ENCODE results near the gene MRPL36. TPM values are rescaled to one million over a fixed set of nuclear protein-coding genes. Genes with fewer than 3 reads are reported as not detected.

Gene MRPL36
- total and polyA plus RNA-seq, 8 donors, result 20.7 to 38.4 (median 29.0) TPM

GRCh38 chr5:1765141-1765879 is 34.3 kb downstream of the MRPL36 start:
- H3K4me1 ChIP-seq, result no peaks in the 10 kb centered on the region
- no peak for TF ChIP-seq CTCF (IDR thresholded peaks at IDR 0.05)
- intact Hi-C loops (cut with DNase I), result loop anchor here in 1 of 2 donors (10.0 kb wide), 1 partner anchor 259 kb away; no protein-coding TSS in a partner anchor
- peaks cover 0 to 87% of the 10 kb centered on the region in 2 donors for H3K27me3 ChIP-seq
- H3K4me3 ChIP-seq, result no peak overlapping the region
- no peaks in the 10 kb centered on the region for H3K9me3 ChIP-seq
- no peak overlapping the region for H3K27ac ChIP-seq
- peak in 2 of 4 donors; percentile 28 to 42 for DNase-seq
- no peak for ATAC-seq
- H3K36me3 ChIP-seq, result no peaks in the 10 kb centered on the region

- Histone ChIP-seq H3K27ac (no peak overlapping the region), H3K4me1 (no peaks in the 10 kb centered on the region), H3K9me3 (no peaks in the 10 kb centered on the region), H3K36me3 (no peaks in the 10 kb centered on the region), H3K4me3 (no peak overlapping the region), H3K27me3 (peaks cover 0 to 82% of the 10 kb centered on the region in 2 donors)
- ATAC-seq (no peak), DNase-seq (peak in 1 of 4 donors; percentile 50)
- no peak for TF ChIP-seq CTCF (IDR thresholded peaks at IDR 0.05)
- intact Hi-C loops (cut with DNase I), result loop anchor here in 1 of 2 donors (10.0 kb wide), 1 partner anchor 260 kb away; no protein-coding TSS in a partner anchor
Observed at GRCh38 chr5:1764606-1764960, 35.1 kb downstream of the MRPL36 start.

- no peak for TF ChIP-seq CTCF (IDR thresholded peaks at IDR 0.05)
- Histone ChIP-seq H3K27ac (no peak overlapping the region), H3K9me3 (no peaks in the 10 kb centered on the region), H3K36me3 (no peaks in the 10 kb centered on the region), H3K27me3 (peaks cover 0 to 77% of the 10 kb centered on the region in 2 donors), H3K4me1 (no peaks in the 10 kb centered on the region), H3K4me3 (no peak overlapping the region)
- intact Hi-C loops (cut with DNase I), result loop anchor here in 1 of 2 donors (10.0 kb wide), 1 partner anchor 261 kb away; no protein-coding TSS in a partner anchor
- peak in 2 of 4 donors; percentile 19 to 47 for DNase-seq
- ATAC-seq, result no peak
Observed at GRCh38 chr5:1763960-1764605, 35.6 kb downstream of the MRPL36 start.

- Histone ChIP-seq H3K27me3 (peaks cover 0 to 77% of the 10 kb centered on the region in 2 donors), H3K4me3 (no peak overlapping the region), H3K4me1 (no peaks in the 10 kb centered on the region), H3K27ac (no peak overlapping the region), H3K36me3 (no peaks in the 10 kb centered on the region), H3K9me3 (no peaks in the 10 kb centered on the region)
- peak; percentile 41 to 47 for TF ChIP-seq CTCF (IDR thresholded peaks at IDR 0.05)
- ATAC-seq (peak; percentile 73), DNase-seq (peak; percentile 35 to 68 (median 53))
- intact Hi-C loops (cut with DNase I), result loop anchor here in 1 of 2 donors (10.0 kb wide), 1 partner anchor 261 kb away; no protein-coding TSS in a partner anchor
Observed at GRCh38 chr5:1763548-1763911, 36.1 kb downstream of the MRPL36 start.
